LoVo (cell line): ENCODE data around the gene FAM234A.
"Not testable (repeated sequence)": the region's sequence is repeated elsewhere in the genome, so short reads cannot be mapped to it uniquely, and the experiment has no call there.

Source experiments
- DNase-seq: peaks from one replicate; pipeline ENCODE4 v3.0.0-alpha.2; 2016; ENCODE audit warnings: low spot score

FAM234A gene

GRCh38 chr16:234468-235305 is at the start of gene FAM234A:
Gene FAM234A (plus strand): TSS chr16:234821. CDS start chr16:254414, 19,593 bp downstream.
- peak; percentile 96 for DNase-seq

- no peak for DNase-seq
Observed at GRCh38 chr16:185213-185612, 49.4 kb upstream of the FAM234A start.

- no peak for DNase-seq
Observed at GRCh38 chr16:185691-186090, 48.9 kb upstream of the FAM234A start.

- no peak for DNase-seq
Observed at GRCh38 chr16:187330-187729, 47.3 kb upstream of the FAM234A start.

GRCh38 chr16:188674-189073 is 45.9 kb upstream of the FAM234A start:
- no peak for DNase-seq

GRCh38 chr16:189604-190186 is 44.9 kb upstream of the FAM234A start:
- no peak for DNase-seq

GRCh38 chr16:191831-192230 is 42.8 kb upstream of the FAM234A start:
- no peak for DNase-seq

GRCh38 chr16:192686-193085 is 41.9 kb upstream of the FAM234A start:
- no peak for DNase-seq

GRCh38 chr16:193441-193840 is 41.2 kb upstream of the FAM234A start:
- no peak for DNase-seq

GRCh38 chr16:194516-194915 is 40.1 kb upstream of the FAM234A start:
- no peak for DNase-seq

GRCh38 chr16:200388-200787 is 34.2 kb upstream of the FAM234A start:
- no peak for DNase-seq

- DNase-seq, result no peak
Observed at GRCh38 chr16:203246-203645, 31.4 kb upstream of the FAM234A start.

- not testable (repeated sequence) for DNase-seq
Observed at GRCh38 chr16:204046-204445, 30.6 kb upstream of the FAM234A start.

GRCh38 chr16:209359-209758 is 25.3 kb upstream of the FAM234A start:
- not testable (repeated sequence) for DNase-seq

- DNase-seq, result not testable (repeated sequence)
Observed at GRCh38 chr16:211631-212180, 22.9 kb upstream of the FAM234A start.

GRCh38 chr16:212999-213398 is 21.6 kb upstream of the FAM234A start:
- no peak for DNase-seq

- DNase-seq, result no peak
Observed at GRCh38 chr16:220021-220420, 14.6 kb upstream of the FAM234A start.

GRCh38 chr16:228151-228851 is 6.3 kb upstream of the FAM234A start:
- DNase-seq, result no peak

GRCh38 chr16:228852-229730 is 5.5 kb upstream of the FAM234A start, which contains the start of gene LUC7L:
Gene LUC7L (minus strand): TSS chr16:229449. CDS start chr16:229339, 110 bp downstream.
- DNase-seq, result peak; percentile 89

GRCh38 chr16:229731-230281 is 4.8 kb upstream of the FAM234A start:
- DNase-seq, result no peak

- not testable (repeated sequence) for DNase-seq
Observed at GRCh38 chr16:230351-230750, 4.3 kb upstream of the FAM234A start.
